Neural cell (in vitro differentiated cells): ENCODE measurements around the gene TAGLN. TPM values are rescaled to one million over a fixed set of nuclear protein-coding genes. Genes with fewer than 3 reads are reported as not detected.

ENCODE experiments used
- H2AFZ ChIP-seq: fragments of 200-600, 300-800 bp; sonication (generic), shearing (Covaris generic); 2 replicates; pipeline ENCODE4 v1.6.0; 2014; ENCODE audit warnings: low read depth, mild to moderate bottlenecking, antibody characterized with exemption, low read length, moderate library complexity
- H3F3A ChIP-seq: fragments of 200-600 bp; shearing (Covaris generic); 2 replicates; pipeline ENCODE4 v1.6.1; 2016; ENCODE audit warnings: mild to moderate bottlenecking, moderate library complexity, mixed read lengths, antibody characterized with exemption, low read length; ENCODE audit not compliant: insufficient read depth, poor library complexity, severe bottlenecking
- H3K27ac ChIP-seq: fragments of 200-600, 300-800 bp; sonication (generic), shearing (Covaris generic); 2 replicates; pipeline ENCODE4 v1.5.1; 2014; ENCODE audit warnings: mild to moderate bottlenecking, low read length, moderate library complexity
- H3K27me3 ChIP-seq: fragments of 300-800, 200-600 bp; sonication (generic), shearing (Covaris generic); 2 replicates; pipeline ENCODE4 v1.6.0; 2014; ENCODE audit warnings: mild to moderate bottlenecking, low read depth, low read length, moderate library complexity; ENCODE audit not compliant: insufficient read depth
- H3K36me3 ChIP-seq: fragments of 300-800, 200-600 bp; sonication (generic), shearing (Covaris generic); 2 replicates; pipeline ENCODE4 v1.5.1; 2014; ENCODE audit warnings: mild to moderate bottlenecking, antibody characterized with exemption, low read length, moderate library complexity; ENCODE audit not compliant: insufficient read depth
- H3K4me2 ChIP-seq: fragments of 300-800, 200-600 bp; sonication (generic), shearing (Covaris generic); 2 replicates; pipeline ENCODE4 v1.6.0; 2014; ENCODE audit warnings: mild to moderate bottlenecking, low read length
- H3K4me3 ChIP-seq: fragments of 300-800, 200-600 bp; sonication (generic), shearing (Covaris generic); 2 replicates; pipeline ENCODE4 v1.5.1; 2014; ENCODE audit warnings: mild to moderate bottlenecking, low read length, moderate library complexity
- H3K79me2 ChIP-seq: fragments of 200-600 bp; shearing (Covaris generic); replicated peaks from 2 replicates; pipeline ENCODE4 v1.6.0; 2014; ENCODE audit warnings: mild to moderate bottlenecking, low read length, moderate library complexity; ENCODE audit not compliant: insufficient read depth
- H3K9ac ChIP-seq: fragments of 300-800, 200-600 bp; sonication (generic), shearing (Covaris generic); 2 replicates; pipeline ENCODE4 v1.6.1; 2016; ENCODE audit warnings: mild to moderate bottlenecking, low read length, mixed read lengths
- H3K9me2 ChIP-seq: fragments of 200-600 bp; shearing (Covaris generic); 2 replicates; pipeline ENCODE4 v1.6.1; 2016; ENCODE audit warnings: mild to moderate bottlenecking, low read length, mixed read lengths; ENCODE audit not compliant: insufficient read depth
- H3K9me3 ChIP-seq: fragments of 200-600, 300-800 bp; sonication (generic), shearing (Covaris generic); 2 replicates; pipeline ENCODE4 v1.6.1; 2016; ENCODE audit warnings: mild to moderate bottlenecking, mixed run types, low read length, moderate library complexity, mixed read lengths
- H4K20me1 ChIP-seq: fragments of 200-600 bp; shearing (Covaris generic); 2 replicates; pipeline ENCODE4 v1.6.1; 2016; ENCODE audit warnings: mild to moderate bottlenecking, mixed run types; ENCODE audit not compliant: insufficient read depth
- EP300 ChIP-seq: fragments of 450-650 bp; conservative IDR thresholded peaks from 2 replicates; pipeline ENCODE4 v1.6.1; 2014; ENCODE audit warnings: antibody characterized with exemption, mild to moderate bottlenecking, moderate library complexity; ENCODE audit not compliant: poor library complexity, severe bottlenecking
- EZH2 ChIP-seq: fragments of 200-600, 300-800 bp; shearing (Covaris generic), sonication (generic); IDR thresholded peaks from 2 replicates; pipeline ENCODE4 v1.6.1; 2014; ENCODE audit warnings: antibody characterized with exemption, low read length, borderline replicate concordance, mild to moderate bottlenecking; ENCODE audit not compliant: insufficient read depth, poor library complexity, severe bottlenecking
- MXI1 ChIP-seq: fragments of 450-650 bp; conservative IDR thresholded peaks from 2 replicates; pipeline ENCODE4 v1.6.1; 2014; ENCODE audit warnings: antibody characterized with exemption, mild to moderate bottlenecking; ENCODE audit not compliant: poor library complexity, severe bottlenecking
- POLR2AphosphoS5 ChIP-seq: IDR thresholded peaks from 2 replicates; pipeline ENCODE4 v1.6.1; 2012
- RAD21 ChIP-seq: fragments of 450-650 bp; conservative IDR thresholded peaks from 2 replicates; pipeline ENCODE4 v1.6.1; 2014; ENCODE audit warnings: antibody characterized with exemption, mild to moderate bottlenecking, moderate library complexity
- SMC3 ChIP-seq: fragments of 450-650 bp; conservative IDR thresholded peaks from 2 replicates; pipeline ENCODE4 v1.6.1; 2014; ENCODE audit warnings: antibody characterized with exemption, mild to moderate bottlenecking, moderate library complexity; ENCODE audit not compliant: poor library complexity
- TAF1 ChIP-seq: IDR thresholded peaks from 2 replicates; pipeline ENCODE4 v1.6.1; 2012; ENCODE audit warnings: low read depth
- polyA plus RNA-seq: library from polyadenylated mRNA; depleted of rRNA; stranded (reverse); fragments of >200 nt; gene quantifications from 2 replicates; pipeline ENCODE4 v1.2.3, GENCODE V29; 2014
- TF ChIP-seq, protein P1 (sequence below): IDR thresholded peaks from 2 replicates; pipeline ENCODE4 v1.6.1; 2012; ENCODE audit warnings: borderline replicate concordance
- TF ChIP-seq, protein P2 (sequence below): fragments of 450-650 bp; IDR thresholded peaks from 2 replicates; pipeline ENCODE4 v1.5.1; 2014; ENCODE audit warnings: antibody characterized with exemption, mild to moderate bottlenecking, moderate library complexity; ENCODE audit not compliant: poor library complexity, severe bottlenecking

The TAGLN gene
- polyA plus RNA-seq, 1 donor from 2014 or later = 15.7 TPM

DNA sequence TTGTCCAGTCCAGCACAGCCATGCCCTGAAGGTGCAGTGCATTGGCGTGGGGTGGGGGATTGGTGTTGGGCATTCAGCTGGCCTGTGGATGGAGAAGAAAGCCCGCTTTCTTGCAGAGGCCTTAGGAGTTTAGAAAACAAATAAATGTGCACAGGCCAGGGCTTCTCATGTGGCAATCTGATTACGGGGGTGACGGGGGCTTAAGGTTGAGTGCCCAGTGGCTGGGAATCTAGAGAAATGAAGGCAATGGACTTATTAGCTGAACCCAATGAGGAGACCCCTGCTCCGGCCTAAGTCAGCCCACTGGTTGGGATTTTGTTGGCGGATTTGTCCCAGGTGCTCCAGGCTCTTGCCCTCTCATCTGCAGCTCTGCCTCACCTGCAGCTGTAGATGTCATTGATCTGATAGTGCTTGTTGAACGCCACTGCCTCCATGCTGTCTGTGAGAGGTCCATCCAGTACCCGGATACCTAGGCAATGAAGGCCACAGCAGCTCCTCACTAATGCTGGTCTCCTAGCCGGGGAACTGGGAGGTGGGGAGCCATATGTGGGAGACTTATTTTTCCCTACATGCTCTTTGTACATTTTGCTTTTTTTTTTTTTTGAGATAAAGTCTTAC lies 26.5 kb downstream of the TAGLN start:
- H3K9me3 ChIP-seq = no peaks in the 10 kb centered on the region
- no peak for TF ChIP-seq POLR2AphosphoS5
- no peak for TF ChIP-seq RAD21
- TF ChIP-seq, protein P1, sequence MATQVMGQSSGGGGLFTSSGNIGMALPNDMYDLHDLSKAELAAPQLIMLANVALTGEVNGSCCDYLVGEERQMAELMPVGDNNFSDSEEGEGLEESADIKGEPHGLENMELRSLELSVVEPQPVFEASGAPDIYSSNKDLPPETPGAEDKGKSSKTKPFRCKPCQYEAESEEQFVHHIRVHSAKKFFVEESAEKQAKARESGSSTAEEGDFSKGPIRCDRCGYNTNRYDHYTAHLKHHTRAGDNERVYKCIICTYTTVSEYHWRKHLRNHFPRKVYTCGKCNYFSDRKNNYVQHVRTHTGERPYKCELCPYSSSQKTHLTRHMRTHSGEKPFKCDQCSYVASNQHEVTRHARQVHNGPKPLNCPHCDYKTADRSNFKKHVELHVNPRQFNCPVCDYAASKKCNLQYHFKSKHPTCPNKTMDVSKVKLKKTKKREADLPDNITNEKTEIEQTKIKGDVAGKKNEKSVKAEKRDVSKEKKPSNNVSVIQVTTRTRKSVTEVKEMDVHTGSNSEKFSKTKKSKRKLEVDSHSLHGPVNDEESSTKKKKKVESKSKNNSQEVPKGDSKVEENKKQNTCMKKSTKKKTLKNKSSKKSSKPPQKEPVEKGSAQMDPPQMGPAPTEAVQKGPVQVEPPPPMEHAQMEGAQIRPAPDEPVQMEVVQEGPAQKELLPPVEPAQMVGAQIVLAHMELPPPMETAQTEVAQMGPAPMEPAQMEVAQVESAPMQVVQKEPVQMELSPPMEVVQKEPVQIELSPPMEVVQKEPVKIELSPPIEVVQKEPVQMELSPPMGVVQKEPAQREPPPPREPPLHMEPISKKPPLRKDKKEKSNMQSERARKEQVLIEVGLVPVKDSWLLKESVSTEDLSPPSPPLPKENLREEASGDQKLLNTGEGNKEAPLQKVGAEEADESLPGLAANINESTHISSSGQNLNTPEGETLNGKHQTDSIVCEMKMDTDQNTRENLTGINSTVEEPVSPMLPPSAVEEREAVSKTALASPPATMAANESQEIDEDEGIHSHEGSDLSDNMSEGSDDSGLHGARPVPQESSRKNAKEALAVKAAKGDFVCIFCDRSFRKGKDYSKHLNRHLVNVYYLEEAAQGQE = no peak
- TF ChIP-seq, protein P2, sequence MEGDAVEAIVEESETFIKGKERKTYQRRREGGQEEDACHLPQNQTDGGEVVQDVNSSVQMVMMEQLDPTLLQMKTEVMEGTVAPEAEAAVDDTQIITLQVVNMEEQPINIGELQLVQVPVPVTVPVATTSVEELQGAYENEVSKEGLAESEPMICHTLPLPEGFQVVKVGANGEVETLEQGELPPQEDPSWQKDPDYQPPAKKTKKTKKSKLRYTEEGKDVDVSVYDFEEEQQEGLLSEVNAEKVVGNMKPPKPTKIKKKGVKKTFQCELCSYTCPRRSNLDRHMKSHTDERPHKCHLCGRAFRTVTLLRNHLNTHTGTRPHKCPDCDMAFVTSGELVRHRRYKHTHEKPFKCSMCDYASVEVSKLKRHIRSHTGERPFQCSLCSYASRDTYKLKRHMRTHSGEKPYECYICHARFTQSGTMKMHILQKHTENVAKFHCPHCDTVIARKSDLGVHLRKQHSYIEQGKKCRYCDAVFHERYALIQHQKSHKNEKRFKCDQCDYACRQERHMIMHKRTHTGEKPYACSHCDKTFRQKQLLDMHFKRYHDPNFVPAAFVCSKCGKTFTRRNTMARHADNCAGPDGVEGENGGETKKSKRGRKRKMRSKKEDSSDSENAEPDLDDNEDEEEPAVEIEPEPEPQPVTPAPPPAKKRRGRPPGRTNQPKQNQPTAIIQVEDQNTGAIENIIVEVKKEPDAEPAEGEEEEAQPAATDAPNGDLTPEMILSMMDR = no peak
- no peak for TF ChIP-seq MXI1
- no peak for TF ChIP-seq SMC3
- no peak for TF ChIP-seq TAF1
- no peak for TF ChIP-seq EZH2
- no peak for TF ChIP-seq EP300
- peaks cover 9% of the 10 kb centered on the region for H3K79me2 ChIP-seq
- H3K27ac ChIP-seq = no peak overlapping the region
- no peaks in the 10 kb centered on the region for H3K36me3 ChIP-seq
- no peak overlapping the region for H2AFZ ChIP-seq
- no peak overlapping the region for H3K4me2 ChIP-seq
- H3K4me3 ChIP-seq = no peak overlapping the region
- H3K9ac ChIP-seq = no peak overlapping the region
- no peaks in the 10 kb centered on the region for H3K27me3 ChIP-seq
- no peaks in the 10 kb centered on the region for H4K20me1 ChIP-seq
- no peaks in the 10 kb centered on the region for H3F3A ChIP-seq
- no peaks in the 10 kb centered on the region for H3K9me2 ChIP-seq

GRCh38 chr11:117226388-117227385 lies 27.5 kb downstream of the TAGLN start:
- no peaks in the 10 kb centered on the region for H4K20me1 ChIP-seq
- no peaks in the 10 kb centered on the region for H3K36me3 ChIP-seq
- H3K27me3 ChIP-seq = no peaks in the 10 kb centered on the region
- H3K4me2 ChIP-seq = no peak overlapping the region
- no peaks in the 10 kb centered on the region for H3K9me3 ChIP-seq
- H3K9ac ChIP-seq = no peak overlapping the region
- peaks cover 19% of the 10 kb centered on the region for H3K79me2 ChIP-seq
- TF ChIP-seq, protein P1 = no peak
- TF ChIP-seq, protein P2 = peak; percentile 85
- TF ChIP-seq EZH2 (no peak), SMC3 (peak; percentile 82), RAD21 (peak; percentile 86)
- no peaks in the 10 kb centered on the region for H3K9me2 ChIP-seq
- no peak overlapping the region for H3K4me3 ChIP-seq
- H3K27ac ChIP-seq = no peak overlapping the region
- H3F3A ChIP-seq = no peaks in the 10 kb centered on the region
- H2AFZ ChIP-seq = no peak overlapping the region
